B cell (primary cell): ENCODE measurements around the gene OR5W2. TPM values are rescaled to one million over a fixed set of nuclear protein-coding genes. Genes with fewer than 3 reads are reported as not detected.

ENCODE experiments used
- ATAC-seq: fragments of 200-7000 bp; cut with Tn5 transposase; one replicate; pipeline ENCODE4 v1.10.0; 2021; ENCODE audit warnings: low read depth, mild to moderate bottlenecking, moderate number of reproducible peaks, moderate library complexity
- CTCF ChIA-PET: fragments of 350-600 bp; sonication (Branson Sonifier 250); formaldehyde crosslinking; loops from one replicate; lab custom pipeline; 2021; ENCODE audit warnings: antibody characterized with exemption, inconsistent platforms; lab: Charles Lee
- POLR2A ChIA-PET: fragments of 350-600 bp; sonication (Branson Sonifier 250); formaldehyde crosslinking; loops from one replicate; lab custom pipeline; 2021; ENCODE audit warnings: antibody characterized with exemption; lab: Charles Lee
- DNase-seq: peaks from one replicate; pipeline ENCODE4 v3.0.0; 2013
- H2AFZ ChIP-seq: 2 replicates; pipeline ENCODE4 v1.6.1; 2012; ENCODE audit warnings: mild to moderate bottlenecking, low read depth, low read length; ENCODE audit not compliant: insufficient read depth, poor library complexity, severe bottlenecking
- H3K27ac ChIP-seq, 2 donors: 1 replicate in 1 of 2; 2 replicates in 1 of 2; pipeline ENCODE4 v1.5.1; 2012 to 2013; ENCODE audit warnings: low read length in 2 of 2, mild to moderate bottlenecking in 2 of 2, moderate library complexity in 1 of 2
- H3K27me3 ChIP-seq, 4 experiments: fragments of 200-600 bp in 1 of 4; sonication (generic) in 1 of 4; replicated peaks in 1 of 4; 1 replicate in 2 of 4; 2 replicates in 2 of 4; pipeline versions ENCODE4 v1.6.1 to v1.7.0; 2013 to 2016; ENCODE audit warnings: low read length in 3 of 4, mild to moderate bottlenecking in 2 of 4, mixed read lengths in 1 of 4, moderate library complexity in 1 of 4; ENCODE audit not compliant: insufficient read depth in 4 of 4, control insufficient read depth in 3 of 4; ENCODE audit errors: control extremely low read depth in 1 of 4
- H3K36me3 ChIP-seq, 2 experiments: replicated peaks in 1 of 2; 1 replicate in 1 of 2; 2 replicates in 1 of 2; pipeline versions ENCODE4 v1.6.1 to v1.7.1; 2013; ENCODE audit warnings: low read length in 1 of 2; ENCODE audit not compliant: insufficient read depth in 2 of 2, control insufficient read depth in 1 of 2; ENCODE audit errors: control extremely low read depth in 1 of 2, extremely low read depth in 1 of 2
- H3K4me1 ChIP-seq, 2 donors: fragments of 200-600 bp in 1 of 2; sonication (generic) in 1 of 2; 1 replicate in 1 of 2; 2 replicates in 1 of 2; pipeline versions ENCODE4 v1.5.1 to v1.6.1; 2013 to 2017; ENCODE audit warnings: low read length in 2 of 2; ENCODE audit not compliant: control insufficient read depth in 2 of 2, insufficient read depth in 2 of 2
- H3K4me2 ChIP-seq: replicated peaks from 2 replicates; pipeline ENCODE3; 2012; ENCODE audit warnings: mild to moderate bottlenecking, low read depth, low read length; ENCODE audit not compliant: poor library complexity, severe bottlenecking
- H3K4me3 ChIP-seq, 5 experiments: fragments of 200-600 bp in 1 of 5; sonication (generic) in 1 of 5; 1 replicate in 3 of 5; 2 replicates in 2 of 5; pipeline versions ENCODE4 v1.5.1 to v1.7.0; 2011 to 2016; ENCODE audit warnings: low read length in 4 of 5, mild to moderate bottlenecking in 4 of 5, low read depth in 2 of 5, control low read depth in 1 of 5, moderate library complexity in 1 of 5; ENCODE audit not compliant: insufficient read depth in 1 of 5; ENCODE audit errors: control extremely low read depth in 1 of 5, extremely low read depth in 1 of 5
- H3K79me2 ChIP-seq: fragments of 200-600 bp; sonication (generic); one replicate; pipeline ENCODE4 v1.6.0; 2016; ENCODE audit warnings: low read length; ENCODE audit not compliant: control insufficient read depth, insufficient read depth
- H3K9ac ChIP-seq: fragments of 200-600 bp; sonication (generic); 2 replicates; pipeline ENCODE4 v1.6.1; 2017; ENCODE audit warnings: mild to moderate bottlenecking, low read length, moderate library complexity
- H3K9me3 ChIP-seq, 3 donors: one replicate each; pipeline versions ENCODE4 v1.6.1 to v1.7.1; 2013; ENCODE audit warnings: low read length in 2 of 3; ENCODE audit not compliant: control insufficient read depth in 2 of 3, insufficient read depth in 1 of 3; ENCODE audit errors: control extremely low read depth in 1 of 3
- H4K20me1 ChIP-seq: 2 replicates; pipeline ENCODE4 v1.6.0; 2012; ENCODE audit warnings: mild to moderate bottlenecking, low read length; ENCODE audit not compliant: insufficient read depth, control insufficient read depth, poor library complexity, severe bottlenecking
- H3K27ac Mint-ChIP-seq: one replicate; pipeline ENCODE4 v1.8.0; 2021; ENCODE audit warnings: mixed read lengths
- H3K27me3 Mint-ChIP-seq: one replicate; pipeline ENCODE4 v1.8.0; 2021; ENCODE audit warnings: mixed read lengths
- H3K4me1 Mint-ChIP-seq: one replicate; pipeline ENCODE4 v1.8.0; 2021; ENCODE audit warnings: mixed read lengths
- H3K4me3 Mint-ChIP-seq: one replicate; pipeline ENCODE4 v1.8.0; 2021; ENCODE audit warnings: mixed read lengths
- H3K9me3 Mint-ChIP-seq: one replicate; pipeline ENCODE4 v1.8.0; 2022; ENCODE audit warnings: mixed read lengths; ENCODE audit not compliant: insufficient read depth
- CTCF ChIP-seq: fragments of 200-600 bp; IDR thresholded peaks from one replicate; pipeline ENCODE4 v1.8.0; 2022; ENCODE audit warnings: antibody characterized with exemption, mild to moderate bottlenecking
- EZH2 ChIP-seq: IDR thresholded peaks from 2 replicates; pipeline ENCODE4 v1.6.1; 2012; ENCODE audit warnings: borderline replicate concordance, low read depth, mild to moderate bottlenecking, moderate library complexity, low read length; ENCODE audit not compliant: insufficient read depth, poor library complexity, severe bottlenecking
- WGBS: methylation state at CpG from one replicate; pipeline ENCODE4 v1.1.5; 2013; ENCODE audit warnings: missing lambda C conversion rate; ENCODE audit not compliant: insufficient coverage; 5-methylcytosine and 5-hydroxymethylcytosine counted together
- intact Hi-C: fragments of 100-400 bp; cut with micrococcal nuclease; formaldehyde crosslinking; loops from one replicate; pipeline ENCODE4 v1.10.0; 2022
- polyA plus RNA-seq: library from polyadenylated mRNA; depleted of rRNA; stranded (reverse); fragments of >200 nt; gene quantifications from 2 replicates; pipeline ENCODE4 v1.2.3, GENCODE V29; 2012
- total RNA-seq, 2 donors: library from RNA; stranded (reverse); fragments of 120-200 nt in 1 of 2; gene quantifications; 1 replicate in 1 of 2; 2 replicates in 1 of 2; pipeline versions ENCODE4 v1.2.3 to v1.2.4, GENCODE V29; 2013 to 2022

Gene OR5W2
- total and polyA plus RNA-seq, 2 donors (not counting 1 experiment from before 2014, with no cell fraction given) = not detected

GRCh38 chr11:55902308-55902707 is 12.1 kb downstream of the OR5W2 start:
- Histone ChIP-seq H3K4me2 (no peak overlapping the region), H2AFZ (no peak overlapping the region), H3K79me2 (no peaks in the 10 kb centered on the region), H4K20me1 (no peaks in the 10 kb centered on the region), H3K4me1 (no peaks in the 10 kb centered on the region), H3K27me3 (no peaks in the 10 kb centered on the region), H3K27ac (no peak overlapping the region), H3K4me3 (no peak overlapping the region), H3K9ac (no peak overlapping the region), H3K9me3 (no peaks in the 10 kb centered on the region), H3K36me3 (no peaks in the 10 kb centered on the region)
- Mint-ChIP-seq H3K9me3 (peaks cover 2% of the 10 kb centered on the region), H3K4me1 (no peaks in the 10 kb centered on the region), H3K27ac (no peak overlapping the region), H3K27me3 (no peaks in the 10 kb centered on the region), H3K4me3 (no peak overlapping the region)
- intact Hi-C loops = no loop called here
- TF ChIP-seq EZH2 (no peak), CTCF (no peak)
- CTCF ChIA-PET = no interaction called here
- no peak for DNase-seq
- ATAC-seq = no peak
- POLR2A ChIA-PET = no interaction called here
- WGBS = 60% methylated on average over 1 of the region's 2 CpGs

GRCh38 chr11:55895216-55895615 is 19.2 kb downstream of the OR5W2 start:
- no peak overlapping the region for H3K27ac Mint-ChIP-seq
- no peak overlapping the region for H3K4me3 Mint-ChIP-seq
- no peak for DNase-seq

More at GRCh38 chr11:55895216-55895615, 19.2 kb downstream of the OR5W2 start:
- Histone ChIP-seq H3K79me2 (no peaks in the 10 kb centered on the region), H3K4me3 (no peak overlapping the region), H3K9ac (no peak overlapping the region), H3K4me1 (no peaks in the 10 kb centered on the region), H3K27ac (no peak overlapping the region), H3K4me2 (no peak overlapping the region), H3K36me3 (no peaks in the 10 kb centered on the region), H2AFZ (no peak overlapping the region), H3K9me3 (peaks cover 0 to 3% (median 3%) of the 10 kb centered on the region in 3 donors), H4K20me1 (no peaks in the 10 kb centered on the region), H3K27me3 (no peaks in the 10 kb centered on the region)
- ChIA-PET POLR2A (no interaction called here), CTCF (no interaction called here)
- Mint-ChIP-seq H3K27me3 (no peaks in the 10 kb centered on the region), H3K9me3 (peaks cover 5% of the 10 kb centered on the region), H3K4me1 (no peaks in the 10 kb centered on the region)
- TF ChIP-seq EZH2 (no peak), CTCF (no peak)
- 75% methylated on average over 6 of the region's 8 CpGs for WGBS
- ATAC-seq = no peak
- intact Hi-C loops = no loop called here
